GM23338 (cell line): Measurements from ENCODE around the gene PPP2R3B.
A peak's percentile ranks its signal among the peaks of the same experiment; 100 is the strongest.

ENCODE experiments used
- CREB1 ChIP-seq: fragments of 250-450 bp; sonication (Bioruptor Pico); IDR thresholded peaks from 2 replicates; pipeline ENCODE4 v1.5.0; 2020; ENCODE audit warnings: low read depth, mild to moderate bottlenecking, moderate library complexity
- ETS1 ChIP-seq: IDR thresholded peaks from 2 replicates; pipeline ENCODE4 v1.6.1; 2016; ENCODE audit warnings: antibody characterized with exemption
- EZH2 ChIP-seq: fragments of 200-600 bp; sonication (generic); IDR thresholded peaks from one replicate; pipeline ENCODE4 v1.8.0; 2017; ENCODE audit warnings: antibody characterized with exemption, mild to moderate bottlenecking, low read depth; ENCODE audit not compliant: unreplicated experiment
- EZH2phosphoT487 ChIP-seq: fragments of 200-600 bp; sonication (generic); IDR thresholded peaks from one replicate; pipeline ENCODE4 v1.8.1; 2018; ENCODE audit warnings: antibody characterized with exemption; ENCODE audit not compliant: unreplicated experiment
- JUNB ChIP-seq: IDR thresholded peaks from one replicate; pipeline ENCODE4 v1.6.1; 2016; ENCODE audit warnings: antibody characterized with exemption; ENCODE audit not compliant: unreplicated experiment
- NANOG ChIP-seq: IDR thresholded peaks from 2 replicates; pipeline ENCODE4 v1.6.1; 2016; ENCODE audit warnings: antibody characterized with exemption, borderline replicate concordance
- POLR2AphosphoS5 ChIP-seq: IDR thresholded peaks from 2 replicates; pipeline ENCODE4 v1.6.1; 2016; ENCODE audit warnings: antibody characterized with exemption, low read depth
- REST ChIP-seq: IDR thresholded peaks from one replicate; pipeline ENCODE4 v1.6.1; 2018; ENCODE audit warnings: antibody characterized with exemption; ENCODE audit not compliant: unreplicated experiment
- STAT1 ChIP-seq: IDR thresholded peaks from one replicate; pipeline ENCODE4 v1.6.1; 2016; ENCODE audit warnings: antibody characterized with exemption; ENCODE audit not compliant: unreplicated experiment
- ZNF114 ChIP-seq: fragments of 250-450 bp; sonication (Bioruptor Pico); IDR thresholded peaks from 2 replicates; pipeline ENCODE4 v1.5.0; 2020; ENCODE audit warnings: mild to moderate bottlenecking, moderate library complexity
- ZNF331 ChIP-seq: fragments of 250-450 bp; sonication (Bioruptor Pico); IDR thresholded peaks from 2 replicates; pipeline ENCODE4 v1.5.0; 2020; ENCODE audit warnings: low read depth, mild to moderate bottlenecking, moderate library complexity
- TF ChIP-seq, protein P1 (sequence below), 2 experiments: fragments of 200-600 bp in 1 of 2; sonication (generic) in 1 of 2; conservative IDR thresholded peaks; 2 replicates each; pipeline versions ENCODE4 v1.5.1 to v1.6.1; 2016 to 2017; ENCODE audit warnings: antibody characterized with exemption in 2 of 2, low read depth in 2 of 2, mild to moderate bottlenecking in 2 of 2, moderate library complexity in 1 of 2
- TF ChIP-seq, protein P2 (sequence below): fragments of 250-450 bp; sonication (Bioruptor Pico); IDR thresholded peaks from 2 replicates; pipeline ENCODE4 v1.5.0; 2020; ENCODE audit warnings: mild to moderate bottlenecking, moderate library complexity

DNA sequence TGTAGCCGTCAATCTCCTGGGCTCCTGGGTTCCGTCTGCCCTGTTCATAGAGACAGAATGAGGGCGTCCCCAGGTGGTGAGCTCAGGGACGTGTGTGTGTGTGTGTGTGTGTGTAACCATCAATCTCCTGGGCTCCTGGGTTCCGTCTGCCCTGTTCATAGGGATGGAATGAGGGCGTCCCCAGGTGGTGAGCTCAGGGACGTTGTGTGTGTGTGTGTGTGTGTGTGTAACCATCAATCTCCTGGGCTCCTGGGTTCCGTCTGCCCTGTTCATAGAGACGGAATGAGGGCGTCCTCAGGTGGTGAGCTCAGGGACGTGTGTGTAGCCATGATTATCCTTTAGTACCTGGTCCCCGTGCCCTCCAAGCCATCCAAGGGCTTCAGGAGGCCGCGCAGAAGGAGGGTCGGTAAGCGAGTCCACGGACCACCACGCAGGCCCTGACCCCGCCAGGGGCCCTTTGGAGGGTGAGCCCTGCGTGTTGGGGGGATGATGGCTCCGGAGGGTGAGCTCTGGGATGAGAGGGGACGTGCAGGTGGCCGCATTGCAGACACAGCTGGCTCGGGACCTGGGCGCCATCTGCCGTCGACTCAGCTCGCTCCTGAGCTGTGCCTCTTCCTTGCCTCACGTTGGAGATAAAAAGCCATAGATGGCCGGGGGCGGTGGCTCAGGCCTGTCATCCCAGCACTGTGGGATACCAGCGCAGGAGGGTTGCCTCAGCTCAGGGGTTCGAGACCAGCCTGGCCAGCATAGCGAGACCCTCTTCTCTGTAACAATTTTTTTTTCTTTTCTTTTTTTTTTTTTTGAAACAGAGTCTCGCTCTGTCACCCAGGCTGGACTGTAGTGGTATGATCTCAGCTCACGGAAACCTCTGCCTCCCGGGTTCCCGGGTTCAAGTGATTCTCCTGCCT lies 62.7 kb downstream of the PPP2R3B start:
- TF ChIP-seq POLR2AphosphoS5 (peak; percentile 37), REST (no peak), EZH2phosphoT487 (no peak), CREB1 (CRISPR knock-in tag) (no peak), EZH2 (no peak), ZNF114 (CRISPR knock-in tag) (no peak), JUNB (no peak), ZNF331 (CRISPR knock-in tag) (no peak), ETS1 (no peak), STAT1 (no peak), NANOG (no peak)
- TF ChIP-seq, protein P1, sequence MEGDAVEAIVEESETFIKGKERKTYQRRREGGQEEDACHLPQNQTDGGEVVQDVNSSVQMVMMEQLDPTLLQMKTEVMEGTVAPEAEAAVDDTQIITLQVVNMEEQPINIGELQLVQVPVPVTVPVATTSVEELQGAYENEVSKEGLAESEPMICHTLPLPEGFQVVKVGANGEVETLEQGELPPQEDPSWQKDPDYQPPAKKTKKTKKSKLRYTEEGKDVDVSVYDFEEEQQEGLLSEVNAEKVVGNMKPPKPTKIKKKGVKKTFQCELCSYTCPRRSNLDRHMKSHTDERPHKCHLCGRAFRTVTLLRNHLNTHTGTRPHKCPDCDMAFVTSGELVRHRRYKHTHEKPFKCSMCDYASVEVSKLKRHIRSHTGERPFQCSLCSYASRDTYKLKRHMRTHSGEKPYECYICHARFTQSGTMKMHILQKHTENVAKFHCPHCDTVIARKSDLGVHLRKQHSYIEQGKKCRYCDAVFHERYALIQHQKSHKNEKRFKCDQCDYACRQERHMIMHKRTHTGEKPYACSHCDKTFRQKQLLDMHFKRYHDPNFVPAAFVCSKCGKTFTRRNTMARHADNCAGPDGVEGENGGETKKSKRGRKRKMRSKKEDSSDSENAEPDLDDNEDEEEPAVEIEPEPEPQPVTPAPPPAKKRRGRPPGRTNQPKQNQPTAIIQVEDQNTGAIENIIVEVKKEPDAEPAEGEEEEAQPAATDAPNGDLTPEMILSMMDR (conservative IDR thresholded peaks at IDR 0.05; ENCODE audit: low read depth in 2 of 2), result peak; percentile 46 to 72
- TF ChIP-seq, protein P2, sequence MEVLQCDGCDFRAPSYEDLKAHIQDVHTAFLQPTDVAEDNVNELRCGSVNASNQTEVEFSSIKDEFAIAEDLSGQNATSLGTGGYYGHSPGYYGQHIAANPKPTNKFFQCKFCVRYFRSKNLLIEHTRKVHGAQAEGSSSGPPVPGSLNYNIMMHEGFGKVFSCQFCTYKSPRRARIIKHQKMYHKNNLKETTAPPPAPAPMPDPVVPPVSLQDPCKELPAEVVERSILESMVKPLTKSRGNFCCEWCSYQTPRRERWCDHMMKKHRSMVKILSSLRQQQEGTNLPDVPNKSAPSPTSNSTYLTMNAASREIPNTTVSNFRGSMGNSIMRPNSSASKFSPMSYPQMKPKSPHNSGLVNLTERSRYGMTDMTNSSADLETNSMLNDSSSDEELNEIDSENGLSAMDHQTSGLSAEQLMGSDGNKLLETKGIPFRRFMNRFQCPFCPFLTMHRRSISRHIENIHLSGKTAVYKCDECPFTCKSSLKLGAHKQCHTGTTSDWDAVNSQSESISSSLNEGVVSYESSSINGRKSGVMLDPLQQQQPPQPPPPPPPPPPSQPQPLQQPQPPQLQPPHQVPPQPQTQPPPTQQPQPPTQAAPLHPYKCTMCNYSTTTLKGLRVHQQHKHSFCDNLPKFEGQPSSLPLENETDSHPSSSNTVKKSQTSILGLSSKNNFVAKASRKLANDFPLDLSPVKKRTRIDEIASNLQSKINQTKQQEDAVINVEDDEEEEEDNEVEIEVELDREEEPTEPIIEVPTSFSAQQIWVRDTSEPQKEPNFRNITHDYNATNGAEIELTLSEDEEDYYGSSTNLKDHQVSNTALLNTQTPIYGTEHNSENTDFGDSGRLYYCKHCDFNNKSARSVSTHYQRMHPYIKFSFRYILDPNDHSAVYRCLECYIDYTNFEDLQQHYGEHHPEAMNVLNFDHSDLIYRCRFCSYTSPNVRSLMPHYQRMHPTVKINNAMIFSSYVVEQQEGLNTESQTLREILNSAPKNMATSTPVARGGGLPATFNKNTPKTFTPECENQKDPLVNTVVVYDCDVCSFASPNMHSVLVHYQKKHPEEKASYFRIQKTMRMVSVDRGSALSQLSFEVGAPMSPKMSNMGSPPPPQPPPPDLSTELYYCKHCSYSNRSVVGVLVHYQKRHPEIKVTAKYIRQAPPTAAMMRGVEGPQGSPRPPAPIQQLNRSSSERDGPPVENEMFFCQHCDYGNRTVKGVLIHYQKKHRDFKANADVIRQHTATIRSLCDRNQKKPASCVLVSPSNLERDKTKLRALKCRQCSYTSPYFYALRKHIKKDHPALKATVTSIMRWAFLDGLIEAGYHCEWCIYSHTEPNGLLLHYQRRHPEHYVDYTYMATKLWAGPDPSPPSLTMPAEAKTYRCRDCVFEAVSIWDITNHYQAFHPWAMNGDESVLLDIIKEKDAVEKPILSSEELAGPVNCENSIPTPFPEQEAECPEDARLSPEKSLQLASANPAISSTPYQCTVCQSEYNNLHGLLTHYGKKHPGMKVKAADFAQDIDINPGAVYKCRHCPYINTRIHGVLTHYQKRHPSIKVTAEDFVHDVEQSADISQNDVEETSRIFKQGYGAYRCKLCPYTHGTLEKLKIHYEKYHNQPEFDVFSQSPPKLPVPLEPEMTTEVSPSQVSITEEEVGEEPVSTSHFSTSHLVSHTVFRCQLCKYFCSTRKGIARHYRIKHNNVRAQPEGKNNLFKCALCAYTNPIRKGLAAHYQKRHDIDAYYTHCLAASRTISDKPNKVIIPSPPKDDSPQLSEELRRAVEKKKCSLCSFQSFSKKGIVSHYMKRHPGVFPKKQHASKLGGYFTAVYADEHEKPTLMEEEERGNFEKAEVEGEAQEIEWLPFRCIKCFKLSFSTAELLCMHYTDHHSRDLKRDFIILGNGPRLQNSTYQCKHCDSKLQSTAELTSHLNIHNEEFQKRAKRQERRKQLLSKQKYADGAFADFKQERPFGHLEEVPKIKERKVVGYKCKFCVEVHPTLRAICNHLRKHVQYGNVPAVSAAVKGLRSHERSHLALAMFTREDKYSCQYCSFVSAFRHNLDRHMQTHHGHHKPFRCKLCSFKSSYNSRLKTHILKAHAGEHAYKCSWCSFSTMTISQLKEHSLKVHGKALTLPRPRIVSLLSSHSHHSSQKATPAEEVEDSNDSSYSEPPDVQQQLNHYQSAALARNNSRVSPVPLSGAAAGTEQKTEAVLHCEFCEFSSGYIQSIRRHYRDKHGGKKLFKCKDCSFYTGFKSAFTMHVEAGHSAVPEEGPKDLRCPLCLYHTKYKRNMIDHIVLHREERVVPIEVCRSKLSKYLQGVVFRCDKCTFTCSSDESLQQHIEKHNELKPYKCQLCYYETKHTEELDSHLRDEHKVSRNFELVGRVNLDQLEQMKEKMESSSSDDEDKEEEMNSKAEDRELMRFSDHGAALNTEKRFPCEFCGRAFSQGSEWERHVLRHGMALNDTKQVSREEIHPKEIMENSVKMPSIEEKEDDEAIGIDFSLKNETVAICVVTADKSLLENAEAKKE (CRISPR knock-in tag), result no peak
